BLaER1 (cell line): ENCODE results near the gene IARS2.

Experiments
- H3K27ac ChIP-seq: shearing (Covaris generic); formaldehyde crosslinking; 2 replicates; pipeline ENCODE4 v1.8.1; 2022
- H3K27me3 ChIP-seq: shearing (Covaris generic); formaldehyde crosslinking; 2 replicates; pipeline ENCODE4 v1.8.1; 2022
- H3K36me3 ChIP-seq: shearing (Covaris generic); formaldehyde crosslinking; 2 replicates; pipeline ENCODE4 v1.8.1; 2022
- H3K4me1 ChIP-seq: shearing (Covaris generic); formaldehyde crosslinking; 2 replicates; pipeline ENCODE4 v1.8.1; 2022
- H3K4me2 ChIP-seq: shearing (Covaris generic); formaldehyde crosslinking; 2 replicates; pipeline ENCODE4 v1.8.1; 2022
- H3K4me3 ChIP-seq: shearing (Covaris generic); formaldehyde crosslinking; 2 replicates; pipeline ENCODE4 v1.8.1; 2022
- H3K9ac ChIP-seq: shearing (Covaris generic); formaldehyde crosslinking; 2 replicates; pipeline ENCODE4 v1.8.1; 2022
- H3K9me3 ChIP-seq: shearing (Covaris generic); formaldehyde crosslinking; 2 replicates; pipeline ENCODE4 v1.8.1; 2022
- H4K20me1 ChIP-seq: shearing (Covaris generic); formaldehyde crosslinking; 2 replicates; pipeline ENCODE4 v1.8.1; 2022
- Cebpa-rat ChIP-seq: shearing (Covaris generic); IDR thresholded peaks from 2 replicates; pipeline ENCODE4 v1.8.1; 2022

Gene IARS2

DNA sequence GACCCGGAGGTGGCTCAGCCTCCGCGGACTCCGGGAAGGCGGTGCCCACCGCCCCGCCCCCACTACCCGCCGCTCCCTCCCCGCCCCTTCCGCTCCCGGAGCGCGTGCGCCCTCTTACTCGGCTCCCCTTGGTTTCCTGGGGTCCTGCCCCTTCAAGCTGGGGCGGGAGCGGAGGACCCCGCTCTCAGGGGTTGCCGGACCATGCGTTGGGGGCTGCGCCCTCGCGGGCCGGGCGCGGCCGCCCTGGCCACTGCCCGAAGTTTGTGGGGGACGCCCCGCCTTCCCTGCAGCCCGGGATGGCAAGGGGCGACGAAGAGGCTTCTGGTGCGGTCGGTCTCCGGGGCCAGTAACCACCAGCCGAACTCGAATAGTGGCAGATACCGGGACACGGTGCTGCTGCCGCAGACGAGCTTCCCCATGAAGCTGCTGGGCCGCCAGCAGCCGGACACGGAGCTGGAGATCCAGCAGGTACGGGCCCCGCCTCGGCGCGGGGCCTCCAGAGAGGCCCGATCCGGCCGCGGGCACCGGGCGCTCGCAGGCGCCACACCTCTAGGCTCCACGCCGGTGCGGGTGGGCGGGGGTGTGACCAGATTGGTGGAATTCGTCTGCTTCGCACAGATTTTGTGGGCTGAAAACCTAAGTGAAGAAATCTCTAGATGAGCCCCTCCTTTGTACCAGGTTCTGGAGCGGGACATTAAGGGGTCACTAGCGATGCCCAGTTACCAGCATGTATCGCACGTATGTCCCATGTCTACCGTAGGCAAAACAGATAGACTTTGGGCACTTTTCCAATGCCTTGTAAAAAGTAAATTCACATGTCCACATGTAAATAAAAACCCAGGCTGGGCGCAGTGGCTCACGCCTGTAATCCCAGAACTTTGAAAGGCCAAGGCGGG lies at the start of gene IARS2:
TSS of gene IARS2 (plus strand) at position 117 of the 896 bp plus-strand sequence. CDS start at position 202, 85 bp downstream.
- Histone ChIP-seq H3K4me2 (peak within 1 kb of the TSS; percentile 77), H4K20me1 (no peaks in the 10 kb centered on the region; the same call in 1 of the 2 replicates), H3K9me3 (no peaks in the 10 kb centered on the region), H3K27me3 (no peaks in the 10 kb centered on the region), H3K4me1 (peaks cover 19% of the 10 kb centered on the region), H3K36me3 (peaks cover 29% of the 10 kb centered on the region), H3K4me3 (peak within 1 kb of the TSS; percentile 99), H3K9ac (peak within 1 kb of the TSS; percentile 89), H3K27ac (peak within 1 kb of the TSS; percentile 81)
- TF ChIP-seq Cebpa-rat: no peak

DNA sequence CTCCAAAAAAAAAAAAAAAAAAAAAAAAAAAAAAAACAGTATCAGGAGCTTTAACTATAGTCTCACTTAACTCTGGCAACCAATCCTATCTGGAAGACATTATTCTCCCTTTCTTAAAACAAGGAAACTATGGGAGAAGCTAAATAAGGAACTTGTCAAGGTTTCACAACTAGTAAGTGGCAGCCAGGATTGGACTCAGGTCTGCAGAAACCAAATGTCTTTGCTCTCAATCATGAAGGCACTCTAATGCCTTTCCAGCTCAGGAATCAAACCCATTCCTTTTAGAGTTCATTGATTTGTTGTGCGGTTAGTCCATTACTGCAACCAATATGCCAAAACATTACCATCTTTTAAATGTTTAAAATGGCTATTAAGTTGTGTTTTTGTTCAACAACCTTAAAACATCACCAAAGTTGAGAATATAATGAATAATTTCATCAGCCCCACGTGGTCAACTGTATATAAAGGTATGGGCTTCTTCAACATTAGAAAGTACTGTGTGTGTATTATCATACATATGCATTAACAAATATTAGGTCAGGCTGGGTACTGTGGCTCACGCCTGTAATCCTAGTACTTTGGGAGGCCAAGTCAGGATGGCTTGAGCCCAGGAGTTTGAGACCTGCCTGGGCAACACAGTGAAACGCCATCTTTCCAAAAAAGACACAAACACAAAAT lies 49.1 kb upstream of the IARS2 start:
- H3K36me3 ChIP-seq: peaks cover 27% of the 10 kb centered on the region
- H3K9me3 ChIP-seq: no peaks in the 10 kb centered on the region
- peak overlapping the region; percentile 91 for H3K4me3 ChIP-seq
- peak overlapping the region; percentile 89 for H3K9ac ChIP-seq
- peaks cover 29% of the 10 kb centered on the region for H3K4me1 ChIP-seq
- no peak for TF ChIP-seq Cebpa-rat
- no peak overlapping the region for H3K27ac ChIP-seq
- H3K27me3 ChIP-seq: no peaks in the 10 kb centered on the region
- H4K20me1 ChIP-seq: peaks cover 47% of the 10 kb centered on the region
- peak overlapping the region; percentile 80 for H3K4me2 ChIP-seq

DNA sequence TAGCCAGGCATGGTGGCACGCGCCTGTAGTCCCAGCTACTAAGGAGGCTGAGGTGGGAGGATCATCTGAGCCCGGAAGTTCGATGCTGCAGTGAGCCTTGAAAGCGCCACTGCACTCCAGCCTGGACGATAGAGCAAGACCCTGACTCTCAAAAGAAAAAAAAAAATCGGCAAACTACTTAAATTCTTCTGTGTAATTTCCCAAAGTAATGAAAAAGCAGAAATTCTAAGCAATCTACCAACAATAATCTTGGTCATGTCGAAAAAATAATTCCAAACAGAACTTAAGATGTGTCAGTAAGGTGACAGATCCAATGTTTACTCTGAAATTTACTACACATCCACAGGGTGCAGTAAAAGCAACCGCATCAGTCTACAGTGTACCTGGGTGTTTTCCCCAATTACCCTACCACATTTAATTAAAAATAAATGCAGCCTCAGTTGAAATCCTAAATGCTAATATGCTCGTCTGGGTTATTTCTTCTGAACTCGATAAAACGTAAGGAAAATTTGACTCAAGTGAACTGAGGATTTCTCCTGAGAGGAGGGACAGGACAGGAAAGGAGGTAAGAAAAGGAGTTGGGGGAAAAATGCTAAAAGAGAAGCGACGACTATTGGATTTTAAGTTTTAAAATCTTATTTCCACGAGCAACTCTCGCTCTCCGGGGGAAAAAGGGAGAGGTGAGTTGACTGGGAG lies 48.4 kb upstream of the IARS2 start:
- no peaks in the 10 kb centered on the region for H3K9me3 ChIP-seq
- peaks cover 25% of the 10 kb centered on the region for H3K36me3 ChIP-seq
- H3K4me1 ChIP-seq: peaks cover 29% of the 10 kb centered on the region
- peak overlapping the region; percentile 80 for H3K4me2 ChIP-seq
- peak overlapping the region; percentile 89 for H3K9ac ChIP-seq
- peak overlapping the region; percentile 85 for H3K27ac ChIP-seq
- TF ChIP-seq Cebpa-rat: no peak
- H3K4me3 ChIP-seq: peak overlapping the region; percentile 91
- H3K27me3 ChIP-seq: no peaks in the 10 kb centered on the region
- H4K20me1 ChIP-seq: peaks cover 40% of the 10 kb centered on the region

DNA sequence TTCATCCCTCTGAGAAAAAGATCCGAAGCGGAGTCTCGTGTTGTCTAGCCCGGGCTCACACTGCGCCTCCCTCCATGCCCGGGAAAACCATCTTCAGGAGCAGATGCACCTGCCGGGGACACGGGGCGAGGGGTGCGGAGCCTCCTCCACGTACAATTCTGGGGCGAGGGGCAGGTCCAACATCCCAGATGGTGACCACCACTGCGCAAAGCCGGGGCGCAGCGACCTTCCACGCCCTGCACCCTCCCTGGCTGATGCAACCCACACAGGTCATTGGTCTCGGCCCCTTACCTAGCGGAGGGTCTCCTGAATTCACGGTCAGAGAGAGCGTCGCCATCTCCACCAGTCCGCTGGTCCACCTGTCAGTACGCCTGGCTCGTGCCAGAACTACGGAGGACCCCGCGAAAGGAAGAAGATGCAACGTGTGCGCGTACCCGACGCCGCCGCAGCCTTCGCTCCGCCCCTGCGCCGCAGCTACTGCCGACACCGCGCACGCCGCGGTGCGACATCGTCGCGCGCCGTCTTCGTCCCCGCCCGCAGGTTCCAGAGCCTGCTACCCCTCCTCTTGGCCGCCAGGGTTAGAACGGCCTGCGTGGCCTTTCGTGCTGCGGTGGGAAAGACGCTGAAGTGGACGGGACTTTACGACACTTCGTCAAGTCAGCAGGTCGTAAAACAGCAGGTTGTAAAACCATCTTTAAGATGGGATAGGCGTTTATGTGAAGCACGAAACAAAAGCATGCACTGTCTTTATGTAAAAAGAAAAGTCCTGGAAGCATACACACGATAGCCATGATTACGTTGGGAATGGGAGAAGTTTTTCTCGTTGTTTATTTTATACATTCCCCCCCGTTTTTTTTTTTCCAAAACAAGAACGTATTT lies 47.6 kb upstream of the IARS2 start, which contains the start of gene EPRS1:
TSS of gene EPRS1 (minus strand) at position 454 of the 879 bp plus-strand sequence. CDS start at position 337, 117 bp downstream.
- Histone ChIP-seq H3K27me3 (no peaks in the 10 kb centered on the region), H3K4me2 (peak within 1 kb of the TSS; percentile 80), H4K20me1 (peaks cover 32% of the 10 kb centered on the region; the same call in 1 of the 2 replicates), H3K9me3 (no peaks in the 10 kb centered on the region), H3K9ac (peak within 1 kb of the TSS; percentile 89), H3K27ac (peak within 1 kb of the TSS; percentile 85), H3K4me1 (peaks cover 29% of the 10 kb centered on the region), H3K36me3 (peaks cover 18% of the 10 kb centered on the region), H3K4me3 (peak within 1 kb of the TSS; percentile 91)
- TF ChIP-seq Cebpa-rat: no peak

DNA sequence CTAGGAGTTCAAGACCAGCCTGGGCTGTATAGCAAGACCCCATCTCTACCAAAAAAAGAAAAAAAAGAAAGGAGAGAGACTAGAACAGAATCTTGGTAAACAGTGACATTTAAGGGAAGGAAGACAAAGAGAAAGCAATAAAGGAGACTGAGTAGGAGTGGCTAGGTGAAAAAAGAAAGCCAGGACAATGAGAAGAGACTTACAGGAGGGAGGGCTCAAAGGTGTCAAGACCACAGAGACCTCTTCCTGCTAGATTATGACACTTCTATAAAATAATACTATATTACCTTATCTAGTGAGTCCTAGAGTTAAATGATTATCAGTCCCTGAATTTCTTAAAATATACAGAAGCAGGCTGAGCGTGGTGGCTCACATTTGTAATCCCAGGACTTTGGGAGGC lies 37.6 kb upstream of the IARS2 start:
- H3K4me2 ChIP-seq: no peak overlapping the region
- H3K27me3 ChIP-seq: no peaks in the 10 kb centered on the region
- H3K4me3 ChIP-seq: no peak overlapping the region
- H3K27ac ChIP-seq: no peak overlapping the region
- peaks cover 51% of the 10 kb centered on the region for H3K36me3 ChIP-seq
- H4K20me1 ChIP-seq: no peaks in the 10 kb centered on the region
- no peak for TF ChIP-seq Cebpa-rat
- no peaks in the 10 kb centered on the region for H3K4me1 ChIP-seq
- H3K9me3 ChIP-seq: no peaks in the 10 kb centered on the region
- no peak overlapping the region for H3K9ac ChIP-seq

DNA sequence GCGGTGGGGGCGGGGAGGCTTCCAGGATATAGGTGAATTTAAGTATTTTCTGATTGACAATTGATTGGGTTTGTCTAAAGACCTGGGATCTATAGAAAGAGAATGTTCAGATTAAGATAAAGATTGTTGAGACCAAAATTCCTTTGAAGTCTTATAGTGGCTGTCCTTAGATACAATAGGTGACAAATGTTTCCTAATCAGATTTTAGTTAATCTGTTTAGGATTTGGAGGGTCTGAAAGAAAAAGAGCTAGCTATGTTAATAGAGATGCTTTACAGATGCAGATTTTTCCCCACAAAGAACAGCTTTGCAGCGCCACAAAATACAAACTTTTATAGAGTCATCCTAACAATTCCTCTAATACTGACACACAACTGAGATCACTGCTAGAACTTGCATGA lies 33.1 kb upstream of the IARS2 start:
- Histone ChIP-seq H3K4me2 (no peak overlapping the region), H3K9me3 (no peaks in the 10 kb centered on the region), H3K4me3 (no peak overlapping the region), H3K9ac (no peak overlapping the region), H3K27me3 (no peaks in the 10 kb centered on the region), H4K20me1 (no peaks in the 10 kb centered on the region), H3K36me3 (peaks cover 81% of the 10 kb centered on the region), H3K4me1 (no peaks in the 10 kb centered on the region), H3K27ac (no peak overlapping the region)
- no peak for TF ChIP-seq Cebpa-rat

DNA sequence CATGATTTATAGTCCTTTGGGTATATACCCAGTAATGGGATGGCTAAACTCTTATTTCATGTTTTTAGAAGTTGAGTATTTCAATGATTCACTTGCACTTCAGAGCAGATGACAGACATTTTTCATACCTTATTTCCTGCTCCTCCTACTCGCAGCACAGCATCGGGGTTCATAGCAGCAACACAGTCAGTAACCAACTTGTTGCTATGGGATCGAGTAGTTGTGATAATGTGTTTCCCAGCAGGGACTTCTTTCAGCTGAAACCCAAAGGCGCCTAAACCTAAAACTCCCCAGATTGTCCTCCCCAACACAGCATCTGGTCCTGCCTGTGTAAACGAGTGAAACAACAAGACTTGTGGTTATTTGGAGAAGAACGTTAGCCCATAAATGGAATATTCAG lies 31.3 kb upstream of the IARS2 start:
- peaks cover 82% of the 10 kb centered on the region for H3K36me3 ChIP-seq
- H3K4me2 ChIP-seq: no peak overlapping the region
- no peak for TF ChIP-seq Cebpa-rat
- H3K9me3 ChIP-seq: no peaks in the 10 kb centered on the region
- no peaks in the 10 kb centered on the region for H3K27me3 ChIP-seq
- H3K4me3 ChIP-seq: no peak overlapping the region
- H4K20me1 ChIP-seq: no peaks in the 10 kb centered on the region
- no peak overlapping the region for H3K9ac ChIP-seq
- no peak overlapping the region for H3K27ac ChIP-seq
- H3K4me1 ChIP-seq: no peaks in the 10 kb centered on the region

DNA sequence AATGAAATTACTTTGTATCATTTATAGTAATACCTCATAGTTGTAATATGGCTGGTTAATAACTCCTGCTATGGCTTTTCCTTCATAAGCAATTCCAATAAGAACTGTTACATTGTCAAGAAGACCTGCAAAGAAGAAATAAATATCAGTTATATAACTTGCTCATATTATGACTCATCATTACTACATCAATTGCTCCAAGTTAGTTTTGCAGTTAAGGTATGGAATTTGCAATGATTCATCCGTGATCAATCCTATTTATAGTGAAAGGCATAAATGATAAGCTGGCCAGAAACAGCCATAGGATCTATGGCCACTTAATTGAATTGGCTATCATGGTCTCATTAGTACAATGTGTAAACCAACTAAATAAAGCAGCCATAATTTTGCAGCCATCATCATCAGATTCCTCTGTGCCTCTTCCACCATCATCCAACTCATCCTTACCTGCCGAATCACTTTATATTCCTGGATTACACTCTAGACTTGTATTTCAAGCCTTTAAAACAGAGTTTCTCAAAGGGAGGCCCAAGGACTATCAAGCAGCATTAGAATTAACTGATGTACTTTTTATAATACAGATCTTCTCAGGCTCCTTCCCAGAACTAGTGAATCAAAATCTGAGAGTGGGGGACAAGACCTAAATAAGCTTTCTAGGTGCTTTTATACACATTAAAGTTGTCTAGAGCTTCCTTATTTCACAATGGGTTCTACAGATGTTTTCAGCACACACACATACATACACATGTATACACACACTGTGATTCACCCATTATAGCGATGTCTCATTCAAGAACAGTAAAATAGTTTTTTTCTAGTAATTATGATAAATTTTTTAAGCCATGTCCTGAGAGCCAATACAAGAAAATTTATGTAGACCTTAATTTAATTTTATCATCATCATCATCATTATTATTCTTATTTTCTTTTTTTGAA lies 26.4 kb upstream of the IARS2 start:
- Histone ChIP-seq H3K36me3 (peaks cover 88% of the 10 kb centered on the region), H3K27me3 (no peaks in the 10 kb centered on the region), H3K27ac (no peak overlapping the region), H3K9ac (no peak overlapping the region), H3K4me3 (no peak overlapping the region), H3K4me1 (no peaks in the 10 kb centered on the region), H3K9me3 (no peaks in the 10 kb centered on the region), H4K20me1 (no peaks in the 10 kb centered on the region), H3K4me2 (no peak overlapping the region)
- no peak for TF ChIP-seq Cebpa-rat
